Measurements from ENCODE around the gene LRRC55.

Gene LRRC55

GRCh38 chr11:57178334-57178733 lies 3.4 kb upstream of the LRRC55 start:
- TF ChIP-seq CTCF (IDR thresholded peaks at IDR 0.05) = no peak

GRCh38 chr11:57179681-57180080 lies 2.1 kb upstream of the LRRC55 start:
- no peak for TF ChIP-seq CTCF (IDR thresholded peaks at IDR 0.05)

GRCh38 chr11:57180081-57180561 lies 1.6 kb upstream of the LRRC55 start:
- TF ChIP-seq CTCF (IDR thresholded peaks at IDR 0.05) = no peak

DNA sequence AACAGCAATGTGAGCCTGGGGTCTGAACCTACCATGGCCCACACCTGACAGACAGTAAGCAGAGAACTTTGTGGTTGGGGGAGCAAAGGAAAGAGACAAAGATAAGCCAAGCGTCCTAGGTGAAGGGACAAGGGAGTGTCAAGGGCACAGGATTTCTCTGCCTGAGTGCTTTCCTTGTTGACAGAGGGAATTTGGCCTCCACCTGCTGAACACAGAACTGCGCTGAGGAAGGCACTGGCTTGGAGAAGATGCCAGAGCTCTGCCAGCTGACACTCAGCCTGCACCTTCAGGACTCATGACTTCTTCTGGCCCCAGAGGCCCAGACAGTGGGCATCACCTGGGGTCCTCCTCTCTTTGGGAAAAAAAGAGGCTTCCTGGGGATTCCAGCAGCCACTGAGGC lies 789 bp upstream of the LRRC55 start:
- no peak for TF ChIP-seq CTCF (IDR thresholded peaks at IDR 0.05)

- TF ChIP-seq CTCF (IDR thresholded peaks at IDR 0.05) = no peak
These were observed 1.1 kb downstream of the LRRC55 start for GRCh38 chr11:57182896-57183295.

GRCh38 chr11:57190548-57190947 lies 8.8 kb downstream of the LRRC55 start:
- no peak for TF ChIP-seq CTCF (IDR thresholded peaks at IDR 0.05)

- TF ChIP-seq CTCF (IDR thresholded peaks at IDR 0.05) = no peak
These were observed 9.8 kb downstream of the LRRC55 start for GRCh38 chr11:57191311-57192219.
